Activated CD8-positive, alpha-beta memory T cell treated with anti-CD3 and anti-CD28 coated beads for 1 hour (primary cell): ENCODE results near the gene GPR61.

Experiments
- DNase-seq, 2 donors: peaks; one replicate each; pipeline ENCODE4 v3.0.0-alpha.2; 2020; ENCODE audit warnings: low read depth in 1 of 2; ENCODE audit errors: extremely low read depth in 1 of 2

The GPR61 gene

GRCh38 chr1:109532365-109533136, 7.1 kb upstream of the GPR61 start:
- DNase-seq, result peak; percentile 83 to 84

GRCh38 chr1:109534307-109534858, 5.3 kb upstream of the GPR61 start:
- no peak for DNase-seq

GRCh38 chr1:109535481-109535880, 4.2 kb upstream of the GPR61 start:
- no peak for DNase-seq

- DNase-seq, result no peak
Measured at GRCh38 chr1:109535971-109536491, 3.6 kb upstream of the GPR61 start.

- DNase-seq, result no peak
Measured at GRCh38 chr1:109537450-109538178, 2.1 kb upstream of the GPR61 start.

GRCh38 chr1:109538827-109539555, 681 bp upstream of the GPR61 start:
- DNase-seq, result no peak

GRCh38 chr1:109541102-109541501, 1.4 kb downstream of the GPR61 start:
- no peak for DNase-seq

- DNase-seq, result no peak
Measured at GRCh38 chr1:109542657-109543056, 3.0 kb downstream of the GPR61 start.

GRCh38 chr1:109543283-109543987, 3.8 kb downstream of the GPR61 start:
- no peak for DNase-seq

GRCh38 chr1:109543988-109544735, 4.5 kb downstream of the GPR61 start:
- DNase-seq, result no peak

GRCh38 chr1:109546311-109547109, 6.8 kb downstream of the GPR61 start:
- DNase-seq, result peak; percentile 76 to 80

GRCh38 chr1:109547463-109548320, 8.0 kb downstream of the GPR61 start:
- no peak for DNase-seq

GRCh38 chr1:109548321-109549267, 8.9 kb downstream of the GPR61 start, which contains the start of gene GNAI3:
GNAI3 (plus strand) TSS chr1:109548615; CDS start chr1:109548721, 106 bp downstream.
- DNase-seq, result peak; percentile 89 to 90

- DNase-seq, result no peak
Measured at GRCh38 chr1:109556563-109556962, 16.9 kb downstream of the GPR61 start.

GRCh38 chr1:109557520-109557919, 17.8 kb downstream of the GPR61 start:
- no peak for DNase-seq

- no peak for DNase-seq
Measured at GRCh38 chr1:109559995-109560394, 20.3 kb downstream of the GPR61 start.
